ENCODE measurements around the gene FOXF1.

Gene FOXF1

DNA sequence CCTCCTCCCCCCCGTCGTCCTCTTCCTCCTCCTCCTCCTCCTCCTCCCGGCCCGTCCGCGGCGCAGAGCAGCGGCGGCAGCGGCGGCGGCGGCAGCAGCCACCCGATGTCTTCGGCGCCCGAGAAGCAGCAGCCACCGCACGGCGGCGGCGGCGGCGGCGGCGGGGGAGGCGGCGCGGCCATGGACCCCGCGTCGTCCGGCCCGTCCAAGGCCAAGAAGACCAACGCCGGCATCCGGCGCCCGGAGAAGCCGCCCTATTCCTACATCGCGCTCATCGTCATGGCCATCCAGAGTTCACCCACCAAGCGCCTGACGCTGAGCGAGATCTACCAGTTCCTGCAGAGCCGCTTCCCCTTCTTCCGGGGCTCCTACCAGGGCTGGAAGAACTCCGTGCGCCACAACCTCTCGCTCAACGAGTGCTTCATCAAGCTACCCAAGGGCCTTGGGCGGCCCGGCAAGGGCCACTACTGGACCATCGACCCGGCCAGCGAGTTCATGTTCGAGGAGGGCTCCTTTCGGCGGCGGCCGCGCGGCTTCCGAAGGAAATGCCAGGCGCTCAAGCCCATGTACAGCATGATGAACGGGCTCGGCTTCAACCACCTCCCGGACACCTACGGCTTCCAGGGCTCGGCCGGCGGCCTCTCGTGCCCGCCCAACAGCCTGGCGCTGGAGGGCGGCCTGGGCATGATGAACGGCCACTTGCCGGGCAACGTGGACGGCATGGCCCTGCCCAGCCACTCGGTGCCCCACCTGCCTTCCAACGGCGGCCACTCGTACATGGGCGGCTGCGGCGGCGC, at the start of gene FOXF1:
Gene FOXF1 (plus strand): TSS at position 63 of the 797 bp plus-strand sequence. CDS start 43 bp downstream, at position 106.
- no peak for DNase-seq (ENCODE audit: low read depth)

DNA sequence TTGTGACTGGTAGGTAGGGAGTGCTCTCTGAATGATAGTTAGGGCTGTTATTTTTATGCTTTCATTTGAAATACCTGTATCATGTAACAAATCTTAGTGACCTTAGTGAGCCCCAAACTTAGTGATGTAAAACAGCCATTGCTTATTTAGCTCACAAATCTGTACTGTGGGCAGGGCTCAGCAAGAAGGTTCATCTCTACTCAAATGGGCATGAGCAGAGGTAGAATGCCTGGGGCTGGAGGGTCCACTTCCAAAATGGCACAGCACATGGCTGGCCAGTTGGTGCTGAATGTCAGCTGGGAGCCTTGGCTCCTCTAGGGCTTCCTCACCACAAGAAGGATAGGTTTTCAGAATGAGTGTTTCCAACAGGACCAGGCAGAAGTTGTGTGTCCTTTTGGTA, 49.3 kb upstream of the FOXF1 start:
- no peak for DNase-seq (ENCODE audit: low read depth)

DNA sequence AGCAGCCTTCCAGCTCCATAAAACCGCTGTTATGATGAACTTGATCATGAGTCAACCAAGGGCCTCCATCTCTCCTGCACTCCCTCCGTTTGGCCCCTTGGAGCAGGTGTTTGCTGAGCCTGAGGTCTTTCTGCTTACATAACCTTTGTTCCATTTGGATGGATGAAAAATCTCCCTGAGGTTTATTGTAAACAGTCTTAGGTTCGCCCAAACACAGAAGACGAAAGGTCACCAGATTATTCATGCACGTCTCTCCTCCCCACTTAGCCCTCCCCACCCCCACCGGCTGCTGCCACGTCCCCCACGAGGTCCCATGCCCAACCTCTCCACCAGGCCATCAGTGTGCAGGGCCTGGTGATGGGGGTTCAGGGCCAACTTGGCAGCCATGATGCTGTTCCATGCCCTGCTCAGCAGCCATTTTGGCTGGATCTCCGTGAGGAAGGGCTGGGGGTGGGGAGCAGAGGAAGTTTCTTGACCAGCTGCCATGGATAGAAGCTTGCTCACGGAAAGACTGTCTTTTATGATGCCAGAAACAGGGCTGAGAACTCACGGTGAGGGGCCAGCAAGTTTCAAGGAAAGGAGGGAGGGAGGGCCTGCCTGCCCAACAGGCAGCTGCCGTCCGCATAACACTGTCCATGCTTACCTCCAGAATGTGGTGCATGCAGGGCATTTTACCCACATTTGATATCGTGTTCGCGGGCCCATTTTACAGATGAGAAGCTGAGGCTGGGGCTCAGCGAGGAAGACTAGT, 47.8 kb upstream of the FOXF1 start:
- no peak for DNase-seq (ENCODE audit: low read depth)

DNA sequence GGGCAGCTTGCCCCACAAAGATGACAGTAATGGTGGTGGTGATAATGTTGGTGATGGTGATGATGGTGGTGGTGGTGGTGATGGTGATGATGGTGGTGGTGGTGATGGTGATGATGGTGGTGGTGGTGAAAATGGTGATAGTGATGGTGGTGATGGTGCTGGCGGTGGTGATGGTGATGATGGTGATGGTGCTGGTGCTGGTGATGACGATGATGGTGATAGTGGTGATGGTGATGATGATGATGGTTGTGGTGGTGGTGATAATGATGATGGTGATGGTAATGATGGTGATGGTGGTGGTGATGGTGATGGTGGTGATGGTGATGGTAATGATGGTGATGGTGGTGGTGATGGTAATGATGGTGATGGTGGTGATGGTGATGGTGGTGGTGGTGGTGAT, 46.3 kb upstream of the FOXF1 start:
- DNase-seq (ENCODE audit: low read depth) = no peak

- DNase-seq (ENCODE audit: low read depth) = no peak
Measured at GRCh38 chr16:86465434-86465833, 44.9 kb upstream of the FOXF1 start.

GRCh38 chr16:86466696-86467406, 43.5 kb upstream of the FOXF1 start:
- DNase-seq (ENCODE audit: low read depth) = peak; percentile 84

DNA sequence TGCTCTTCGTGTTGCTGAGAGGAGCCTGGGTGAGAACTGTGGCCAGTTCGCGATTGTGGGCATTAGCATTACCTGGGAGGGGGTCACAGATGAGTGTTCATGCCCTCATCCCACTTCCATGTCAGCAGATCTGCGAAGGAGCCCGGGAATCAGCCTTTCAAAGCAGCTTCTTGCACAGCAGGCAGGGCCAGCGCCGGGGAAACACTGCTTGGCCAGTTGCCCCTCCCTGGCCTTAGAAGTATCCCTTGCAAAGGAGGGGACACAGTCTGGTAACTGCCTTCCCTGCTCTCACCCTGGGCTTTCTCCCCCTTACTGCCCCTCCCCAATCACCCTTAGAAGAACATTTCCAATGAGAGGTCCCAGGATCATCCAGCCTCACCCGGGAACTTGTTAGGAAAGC, 42.8 kb upstream of the FOXF1 start:
- no peak for DNase-seq (ENCODE audit: low read depth)

DNA sequence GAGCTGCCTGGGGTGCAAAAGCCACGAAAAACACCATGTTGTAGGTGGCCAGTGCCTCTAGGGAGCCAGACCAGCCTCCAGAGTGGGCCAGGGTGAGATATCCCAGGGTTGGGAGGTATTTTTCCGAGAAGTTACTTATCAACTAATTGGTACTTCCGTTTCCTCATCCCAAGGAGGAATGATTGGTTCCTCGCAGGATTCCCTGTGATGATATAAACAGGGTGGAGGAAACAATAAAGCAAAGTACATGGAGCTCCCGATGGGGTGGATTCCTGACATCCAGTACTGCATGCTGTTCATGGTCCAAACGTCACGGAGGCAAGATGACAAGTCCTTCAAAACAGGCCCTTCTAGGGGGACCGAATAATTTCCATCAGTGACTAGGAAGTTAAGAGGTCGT, 39.4 kb upstream of the FOXF1 start:
- DNase-seq (ENCODE audit: low read depth) = no peak

GRCh38 chr16:86471896-86472295, 38.4 kb upstream of the FOXF1 start:
- DNase-seq (ENCODE audit: low read depth) = no peak

DNA sequence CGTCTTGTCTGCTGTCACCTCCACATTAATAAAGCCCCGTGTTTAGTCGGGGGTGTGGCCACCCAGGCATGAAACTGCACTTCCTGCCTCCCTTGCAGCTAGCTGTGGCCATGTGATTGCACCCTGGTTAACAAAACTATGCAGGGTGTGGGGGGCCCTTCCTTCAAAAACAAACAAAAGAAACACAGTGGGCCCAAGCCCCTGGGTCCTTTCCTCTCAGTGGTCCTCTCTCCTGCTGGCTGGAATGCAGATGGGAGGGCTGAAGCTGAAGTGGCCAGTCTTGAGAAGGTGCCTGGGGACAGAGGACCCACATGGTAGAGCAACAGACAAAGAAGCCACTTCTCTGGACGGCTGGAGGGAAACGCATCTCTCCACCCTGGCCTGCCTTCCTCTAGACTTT, 38.0 kb upstream of the FOXF1 start:
- DNase-seq (ENCODE audit: low read depth) = no peak

GRCh38 chr16:86476956-86477534, 33.3 kb upstream of the FOXF1 start:
- DNase-seq (ENCODE audit: low read depth) = peak; percentile 7

DNA sequence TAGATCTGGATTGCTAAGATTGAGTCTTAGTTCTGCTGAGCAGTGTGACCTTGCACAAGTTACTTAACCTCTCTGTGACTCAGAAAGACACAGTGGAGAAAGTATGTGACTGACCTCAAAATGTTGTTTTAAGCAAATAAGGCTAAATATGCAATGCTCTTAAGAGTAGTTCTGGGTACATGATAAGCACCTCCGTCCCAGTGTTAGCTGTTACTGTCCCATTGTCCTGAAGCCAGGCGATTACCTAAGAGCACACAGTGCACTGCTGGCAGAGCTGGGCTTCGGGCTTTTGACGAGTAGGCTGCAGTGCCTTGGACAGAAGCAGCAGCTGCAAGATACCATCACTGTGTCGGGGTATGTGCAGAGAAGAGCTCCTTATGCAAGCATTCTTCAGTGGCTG, 32.7 kb upstream of the FOXF1 start:
- DNase-seq (ENCODE audit: low read depth) = no peak

DNA sequence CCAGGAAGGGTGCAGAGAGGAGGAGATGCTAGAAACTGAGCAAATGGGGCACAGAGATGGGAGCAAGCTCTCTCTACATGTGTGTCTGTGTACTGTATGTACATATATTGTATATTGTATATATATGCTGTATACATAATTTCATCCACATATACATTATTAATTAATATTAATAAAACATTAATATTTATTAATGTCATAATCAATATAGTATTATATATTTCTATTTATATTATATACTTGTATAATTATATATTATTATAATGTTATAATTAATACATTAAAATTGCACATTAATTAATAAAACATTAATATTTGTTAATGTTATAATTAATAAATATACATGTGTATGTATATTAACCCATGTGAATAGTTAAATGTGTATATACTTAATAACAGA, 31.5 kb upstream of the FOXF1 start:
- no peak for DNase-seq (ENCODE audit: low read depth)

- DNase-seq (ENCODE audit: low read depth) = no peak
Measured at GRCh38 chr16:86479419-86479818, 30.9 kb upstream of the FOXF1 start.

DNA sequence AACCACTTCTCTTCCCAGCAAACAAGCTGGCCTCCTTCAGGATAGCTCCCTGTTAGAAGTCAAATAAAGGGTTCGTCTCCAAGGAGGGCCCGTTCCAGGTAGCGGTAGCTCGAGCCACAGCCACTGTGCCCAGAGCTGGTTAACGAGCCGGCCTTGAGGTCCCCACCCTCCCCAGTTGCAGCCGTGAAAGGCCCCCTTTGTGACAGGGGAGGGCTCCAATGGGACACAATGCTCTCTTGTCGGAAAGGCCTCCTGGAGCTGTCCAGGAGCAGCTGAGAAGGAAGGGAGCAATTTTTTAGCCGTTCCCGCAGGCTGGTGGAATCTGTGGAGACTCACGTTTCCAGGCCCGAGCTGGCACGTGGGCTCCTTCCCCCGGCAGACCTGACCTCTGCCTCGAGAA, 29.9 kb upstream of the FOXF1 start:
- no peak for DNase-seq (ENCODE audit: low read depth)

GRCh38 chr16:86481607-86482006, 28.7 kb upstream of the FOXF1 start:
- no peak for DNase-seq (ENCODE audit: low read depth)

GRCh38 chr16:86484240-86484639, 26.1 kb upstream of the FOXF1 start:
- no peak for DNase-seq (ENCODE audit: low read depth)

DNA sequence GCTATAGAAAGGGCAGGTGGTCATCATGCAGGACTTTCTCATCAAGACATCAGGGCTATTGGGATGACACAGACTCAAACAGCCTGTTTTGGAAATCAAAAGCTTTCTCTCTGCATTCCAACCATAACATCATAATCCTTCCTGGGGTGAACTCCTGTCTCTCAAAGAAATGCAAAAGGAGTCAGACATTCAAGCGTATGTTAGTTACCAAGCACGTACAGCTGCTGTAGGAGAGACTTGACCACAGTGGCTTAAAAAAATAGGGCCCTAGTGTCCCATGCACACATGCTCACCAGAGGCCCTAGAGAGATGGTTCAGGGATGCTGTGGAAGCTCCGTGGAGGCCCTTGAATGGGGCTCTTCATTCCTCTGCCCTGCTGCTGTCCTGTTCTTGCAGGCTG, 24.6 kb upstream of the FOXF1 start:
- DNase-seq (ENCODE audit: low read depth) = no peak

DNA sequence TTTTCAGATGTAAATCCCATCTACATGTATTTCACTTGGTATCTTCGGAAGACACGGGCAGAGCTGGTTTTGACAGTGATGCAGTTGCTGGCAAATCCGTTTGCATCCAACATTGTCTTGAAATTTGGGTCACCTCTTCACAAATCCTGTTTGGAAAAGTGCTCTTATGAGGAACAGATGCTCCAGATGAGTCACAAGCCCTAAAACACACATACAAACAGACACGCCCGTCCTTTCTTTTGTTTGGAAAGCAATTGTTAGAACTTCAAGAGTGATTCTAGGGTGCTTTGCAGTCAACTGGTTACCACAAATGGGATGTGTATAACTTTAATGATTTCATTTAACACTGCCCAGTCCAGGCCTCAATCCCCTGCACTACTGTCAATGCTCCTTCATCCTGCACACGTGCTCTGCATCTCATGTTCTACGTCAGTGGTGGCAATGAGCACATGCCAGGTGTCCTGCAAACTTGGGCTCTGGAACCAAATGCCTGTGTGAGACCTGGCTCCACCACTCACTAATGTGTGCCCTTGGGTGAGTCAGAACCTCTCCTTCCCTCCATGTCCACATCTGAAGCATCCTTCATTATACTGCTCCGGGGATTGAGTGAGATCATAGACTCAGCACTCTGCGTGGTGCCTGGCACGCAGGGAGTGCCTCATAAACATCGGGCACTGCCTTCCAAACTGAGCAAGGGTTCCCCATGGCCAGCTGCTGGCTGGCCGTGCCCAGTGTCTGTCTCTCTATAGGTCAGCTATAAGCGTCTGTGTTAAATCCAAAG, 19.3 kb upstream of the FOXF1 start:
- no peak for DNase-seq (ENCODE audit: low read depth)

DNA sequence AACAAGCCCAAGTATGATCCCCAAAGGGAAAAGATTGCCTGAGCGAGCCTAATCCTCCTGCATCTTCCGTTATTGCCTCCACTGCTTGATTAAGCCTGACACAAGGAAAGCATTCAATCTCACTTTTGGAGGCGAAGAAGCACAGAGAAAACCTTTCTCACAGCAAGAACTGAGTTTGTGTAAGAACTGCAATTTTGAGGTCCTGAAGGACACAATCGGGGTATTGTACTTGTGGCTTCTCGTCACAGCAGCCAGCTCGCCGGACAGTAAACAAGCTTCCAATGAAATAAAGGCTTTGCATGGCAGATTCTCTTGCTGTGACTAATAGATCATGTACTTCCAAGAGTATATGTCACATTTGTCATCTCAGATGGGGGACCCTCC, 18.7 kb upstream of the FOXF1 start:
- no peak for DNase-seq (ENCODE audit: low read depth)

DNA sequence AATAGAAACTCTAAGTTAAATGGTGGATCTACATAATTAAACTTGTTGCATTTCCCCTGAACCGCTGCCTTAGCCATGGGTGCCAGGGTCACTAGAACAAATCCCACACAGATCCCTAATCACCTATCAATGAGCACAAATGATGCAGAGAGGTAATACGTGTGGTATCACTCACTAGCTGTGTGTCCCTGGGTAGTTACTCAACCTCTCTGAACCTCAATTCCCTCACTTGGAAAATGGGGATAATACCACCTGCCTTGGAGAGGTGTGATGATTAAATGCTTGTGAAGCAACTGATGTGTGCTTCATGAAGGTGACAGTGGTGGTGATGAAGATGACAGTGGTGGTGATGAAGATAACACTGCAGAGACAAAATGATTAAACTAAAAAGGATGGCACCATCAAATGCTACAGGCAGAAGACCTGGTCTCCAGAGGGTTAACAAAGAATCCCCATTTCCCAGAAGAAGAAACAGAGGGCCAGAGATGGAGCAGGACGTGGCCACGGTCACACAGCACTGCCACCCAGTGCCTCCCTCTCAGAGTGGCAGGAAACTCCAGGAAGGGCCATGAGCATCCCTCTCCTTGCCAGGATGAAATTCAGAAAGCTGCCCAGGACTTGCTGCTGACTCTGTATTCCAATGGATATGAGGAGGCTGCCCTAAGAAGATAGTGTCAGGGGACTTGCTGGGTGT, 17.9 kb upstream of the FOXF1 start:
- no peak for DNase-seq (ENCODE audit: low read depth)

Data from stromal cell of bone marrow (primary cell).